GM19463 (cell line): ENCODE results near the gene GNA15.
A peak's percentile ranks its signal among the peaks of the same experiment; 100 is the strongest.
"Not testable (repeated sequence)": the region's sequence is repeated elsewhere in the genome, so short reads cannot be mapped to it uniquely, and the experiment has no call there.

Experiments
- ATAC-seq: cut with Tn5 transposase; IDR thresholded peaks from one replicate; pipeline ENCODE4 v1.9.1; 2021; ENCODE audit warnings: mild to moderate bottlenecking, moderate library complexity; ENCODE audit not compliant: unreplicated experiment

The GNA15 gene

DNA sequence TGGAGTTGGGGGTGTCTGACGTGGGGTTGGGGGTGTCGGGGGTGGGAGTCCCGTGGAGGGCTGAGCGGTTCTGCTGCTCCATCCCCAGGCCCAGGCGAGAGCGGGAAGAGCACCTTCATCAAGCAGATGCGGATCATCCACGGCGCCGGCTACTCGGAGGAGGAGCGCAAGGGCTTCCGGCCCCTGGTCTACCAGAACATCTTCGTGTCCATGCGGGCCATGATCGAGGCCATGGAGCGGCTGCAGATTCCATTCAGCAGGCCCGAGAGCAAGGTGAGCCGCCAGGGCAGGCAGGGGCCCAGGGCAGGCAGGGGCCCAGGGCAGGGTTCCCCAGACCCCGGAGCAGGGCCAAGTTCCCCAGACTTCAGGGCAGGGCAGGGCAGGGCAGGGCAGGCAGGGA lies 12.7 kb downstream of the GNA15 start:
- no peak for ATAC-seq

GRCh38 chr19:3149089-3149488 lies 13.3 kb downstream of the GNA15 start:
- no peak for ATAC-seq

GRCh38 chr19:3149526-3150505 lies 14.0 kb downstream of the GNA15 start:
- no peak for ATAC-seq

GRCh38 chr19:3150739-3151329 lies 15.0 kb downstream of the GNA15 start:
- ATAC-seq = no peak

- no peak for ATAC-seq
Measured at GRCh38 chr19:3151563-3152418, 16.0 kb downstream of the GNA15 start.

DNA sequence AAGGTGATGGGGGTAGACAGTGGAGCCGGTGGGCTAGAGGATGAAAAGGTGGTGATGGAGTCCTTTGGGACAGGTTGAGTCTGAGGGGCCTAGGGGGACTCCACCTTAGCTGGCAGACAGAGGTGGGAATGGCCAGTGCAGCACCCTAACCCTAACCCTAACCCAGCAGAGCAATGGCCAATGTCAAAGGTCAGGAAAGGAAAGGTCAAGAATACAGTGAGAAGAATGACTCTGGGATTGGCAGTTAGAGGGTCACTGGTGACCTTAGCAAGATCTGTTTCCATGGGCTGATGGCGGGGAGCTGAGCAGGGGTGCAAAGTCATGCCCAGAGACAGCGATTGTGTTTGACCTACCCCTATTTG lies 16.6 kb downstream of the GNA15 start:
- ATAC-seq = no peak

DNA sequence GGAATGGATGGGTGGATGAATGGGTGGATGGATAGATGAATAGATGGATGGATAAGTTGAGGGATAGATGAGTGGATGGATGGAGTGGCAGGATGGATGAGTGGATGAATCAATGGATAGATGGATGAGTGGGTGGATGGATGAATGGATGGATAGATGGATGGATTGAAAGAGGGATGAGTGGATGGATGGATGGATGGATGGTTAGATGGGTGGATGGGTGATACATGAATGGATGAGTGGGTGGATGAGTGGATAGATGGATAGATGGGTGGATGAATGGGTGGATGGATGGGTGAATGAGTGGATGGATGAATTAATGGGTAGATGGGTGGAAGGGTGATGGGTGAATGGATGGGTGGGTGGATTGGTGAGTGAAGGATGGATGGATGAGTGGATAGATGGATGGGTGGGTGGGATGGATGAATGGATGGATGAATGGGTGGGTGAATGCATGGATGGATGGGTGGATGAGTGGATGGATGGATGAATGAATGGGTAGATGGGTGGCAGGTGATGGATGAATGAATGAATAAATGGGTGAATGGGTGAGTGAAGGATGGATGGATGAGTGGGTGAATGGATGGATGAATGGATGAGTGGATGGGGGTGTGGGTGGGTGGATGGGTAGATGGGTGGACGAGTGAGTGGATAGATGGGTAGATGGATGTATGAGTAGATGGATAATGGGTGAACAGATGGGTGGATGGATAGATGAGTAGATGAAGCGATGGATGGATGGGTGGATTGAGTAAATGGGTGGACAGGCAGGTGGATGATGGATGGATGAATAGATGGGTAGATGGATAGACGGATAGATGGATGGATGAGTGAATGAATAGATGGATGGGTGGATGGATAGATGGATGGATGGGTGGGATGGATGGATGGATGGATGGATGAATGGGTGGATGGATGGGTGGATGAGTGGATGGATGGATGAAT lies 17.7 kb downstream of the GNA15 start:
- ATAC-seq = no peak

DNA sequence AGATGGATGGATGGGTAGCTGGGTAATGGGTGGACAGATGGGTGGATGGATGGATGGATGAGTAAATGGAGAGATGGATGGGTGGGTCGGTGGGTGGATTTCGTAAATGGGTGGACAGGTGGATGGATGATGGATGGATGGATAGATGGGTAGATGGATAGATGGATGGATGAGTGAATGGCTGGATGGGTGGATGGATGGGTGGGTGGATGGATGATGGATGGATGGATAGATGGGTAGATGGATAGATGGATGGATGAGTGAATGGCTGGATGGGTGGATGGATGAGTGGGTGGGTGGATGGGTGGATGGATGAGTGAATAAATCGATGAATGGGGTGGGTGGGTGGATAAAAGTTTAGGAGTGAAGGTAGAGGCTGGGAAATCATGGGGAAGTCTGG lies 18.6 kb downstream of the GNA15 start:
- ATAC-seq = not testable (repeated sequence)

- ATAC-seq = peak; percentile 75
Measured at GRCh38 chr19:3154957-3155736, 19.3 kb downstream of the GNA15 start.

DNA sequence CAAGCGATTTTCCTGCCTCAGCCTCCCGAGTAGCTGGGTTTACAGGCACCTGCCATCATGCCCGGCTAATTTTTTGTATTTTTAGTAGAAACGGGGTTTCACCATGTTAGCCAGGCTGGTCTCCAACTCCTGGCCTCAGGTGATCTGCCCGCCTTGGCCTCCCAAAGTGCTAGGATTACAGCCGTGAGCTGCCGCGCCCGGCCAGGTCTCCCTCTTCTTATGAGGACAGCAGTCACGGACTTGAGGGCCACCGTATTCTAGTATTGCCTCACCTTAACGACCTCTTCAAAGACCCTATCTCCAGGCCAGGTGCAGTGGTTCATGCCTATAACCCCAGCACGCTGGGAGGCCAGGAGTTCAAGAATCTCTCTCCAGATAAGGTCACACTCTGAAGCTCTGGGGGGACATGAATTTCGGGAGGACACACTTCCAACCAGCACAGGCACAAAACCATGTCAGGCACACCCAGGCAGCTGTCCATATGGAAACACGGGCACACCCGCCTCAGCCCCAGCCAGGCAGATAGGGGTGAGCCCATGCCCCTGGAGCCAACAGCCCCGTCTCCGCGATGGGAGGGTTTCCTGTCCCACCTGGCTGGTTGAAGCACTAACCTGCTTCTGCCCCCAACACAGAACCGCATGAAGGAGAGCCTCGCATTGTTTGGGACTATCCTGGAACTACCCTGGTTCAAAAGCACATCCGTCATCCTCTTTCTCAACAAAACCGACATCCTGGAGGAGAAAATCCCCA lies 21.4 kb downstream of the GNA15 start:
- no peak for ATAC-seq

GRCh38 chr19:3159565-3159964 lies 23.7 kb downstream of the GNA15 start:
- no peak for ATAC-seq

- no peak for ATAC-seq
Measured at GRCh38 chr19:3160219-3160618, 24.4 kb downstream of the GNA15 start.

GRCh38 chr19:3161453-3161852 lies 25.6 kb downstream of the GNA15 start:
- ATAC-seq = no peak

GRCh38 chr19:3162418-3163229 lies 26.8 kb downstream of the GNA15 start:
- no peak for ATAC-seq

GRCh38 chr19:3163230-3163886 lies 27.5 kb downstream of the GNA15 start:
- no peak for ATAC-seq

- no peak for ATAC-seq
Measured at GRCh38 chr19:3163943-3164342, 28.1 kb downstream of the GNA15 start.

- no peak for ATAC-seq
Measured at GRCh38 chr19:3167533-3168272, 31.9 kb downstream of the GNA15 start.
